ENCODE measurements around the gene RPS18.

RPS18 gene

DNA sequence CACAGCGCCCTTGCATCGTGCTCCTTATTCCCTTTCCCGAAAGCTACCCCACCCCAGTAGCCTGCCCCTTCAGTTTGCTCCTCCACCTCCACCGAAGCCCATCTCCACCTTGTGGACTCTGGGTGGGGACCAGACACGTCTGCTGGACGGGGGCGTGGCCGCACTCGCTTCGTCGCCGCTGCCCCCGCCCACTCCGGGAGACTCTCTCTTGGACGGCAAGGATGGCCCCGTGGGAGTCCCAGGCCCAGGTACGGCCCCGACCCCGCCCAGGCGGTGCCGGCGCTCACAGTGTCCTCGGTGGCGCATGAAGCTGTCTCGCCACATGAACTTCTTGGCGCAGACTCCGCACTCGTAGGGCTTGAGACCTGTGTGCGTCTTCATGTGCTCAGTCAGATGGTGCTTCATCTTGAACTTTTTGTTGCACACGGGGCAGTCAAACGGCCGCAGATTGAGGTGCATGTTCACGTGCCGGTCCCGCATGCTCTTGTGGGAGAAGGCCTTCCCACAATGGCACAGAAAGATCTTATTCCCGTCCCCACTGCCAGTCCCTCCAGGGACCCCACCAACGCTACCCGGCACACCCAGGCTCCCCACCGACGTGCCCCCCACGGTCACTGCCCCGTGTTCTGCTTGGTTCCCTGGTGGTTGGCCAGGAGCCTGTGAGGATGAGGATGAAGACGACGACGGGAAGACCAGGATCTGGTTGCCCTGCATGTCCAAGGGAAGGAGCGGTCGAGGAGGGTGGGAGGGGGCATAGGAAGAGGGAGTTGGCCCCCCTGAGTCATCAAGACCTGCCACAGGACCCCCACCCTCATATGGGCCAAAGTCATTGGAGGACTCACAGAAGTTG lies 43.3 kb downstream of the RPS18 start:
- DNase-seq (ENCODE audit: low read depth) = no peak

DNA sequence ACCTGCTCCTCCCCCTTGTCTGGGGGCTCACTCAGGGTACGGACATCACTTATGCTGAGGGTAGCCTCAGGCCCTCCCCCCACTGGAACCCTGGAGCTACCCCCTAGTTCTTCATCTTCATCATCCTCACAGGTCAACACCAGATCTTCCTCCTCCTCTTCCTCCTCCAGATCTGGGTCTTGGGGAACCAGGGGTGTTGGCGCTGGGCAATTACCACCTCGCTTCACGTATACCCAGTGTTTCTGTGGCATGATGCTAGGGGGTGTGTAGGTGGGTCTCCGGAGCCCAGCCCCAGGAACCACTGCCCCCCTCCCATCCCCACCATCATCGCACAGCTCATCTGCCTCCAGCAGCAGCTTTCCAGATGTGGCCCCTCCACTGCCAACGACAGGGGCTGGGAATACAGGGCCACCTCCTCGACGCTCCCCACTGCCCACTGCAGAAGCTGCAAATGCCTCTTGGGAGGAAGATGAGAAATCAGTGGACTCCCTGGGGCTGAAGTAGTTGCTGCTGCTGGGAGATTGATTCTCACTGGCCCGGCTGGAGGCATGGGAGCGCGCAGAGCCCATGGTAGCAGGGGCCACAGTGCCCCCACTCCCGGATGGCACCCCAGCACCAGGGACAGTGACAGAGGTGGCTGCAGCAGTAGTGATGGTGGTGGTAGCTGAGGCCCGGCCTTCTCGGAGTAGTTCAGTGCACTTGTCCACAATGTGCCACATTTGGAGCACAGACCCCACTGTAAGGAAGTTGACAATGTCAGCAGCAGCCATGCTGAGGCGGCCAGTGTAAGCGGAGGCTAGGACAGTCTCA lies 44.1 kb downstream of the RPS18 start:
- DNase-seq (ENCODE audit: low read depth) = no peak

DNA sequence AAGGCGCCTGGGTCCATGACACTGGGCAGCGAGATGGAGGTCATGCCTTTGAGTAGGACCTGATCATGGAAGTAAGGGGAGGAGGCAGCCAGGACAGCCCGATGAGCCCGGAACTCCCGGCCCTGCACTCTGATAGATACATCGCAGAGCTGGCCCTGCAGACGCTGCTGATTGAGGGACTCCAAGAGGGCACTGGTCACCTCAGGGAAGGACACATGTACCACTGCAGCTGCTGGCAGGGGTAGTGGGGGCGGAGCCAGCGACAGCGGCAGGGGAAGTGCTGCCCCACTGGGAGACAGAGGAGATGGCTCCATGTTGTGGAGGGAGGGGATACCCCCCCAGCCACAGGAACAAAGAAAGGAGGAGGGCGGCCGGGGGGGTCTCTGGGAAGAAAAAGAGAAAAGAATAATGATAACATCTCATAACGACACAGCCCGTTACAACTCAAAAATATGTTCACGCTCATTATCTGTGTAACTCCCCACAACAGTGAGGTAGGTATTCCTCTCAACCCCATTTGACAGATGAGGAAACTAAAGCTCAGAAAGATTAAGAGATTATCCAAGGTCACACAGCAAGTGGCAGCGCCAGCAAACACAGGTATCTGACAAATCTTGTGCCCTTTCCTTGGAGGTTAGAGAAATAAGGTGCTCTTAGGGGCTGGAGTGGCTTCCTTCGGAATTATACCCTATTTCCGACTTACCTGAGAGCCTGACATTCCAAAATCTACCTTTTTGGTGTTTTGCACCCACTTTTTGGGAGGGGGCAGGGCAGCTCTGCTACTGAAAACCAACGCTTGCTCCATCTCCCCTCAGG lies 44.9 kb downstream of the RPS18 start:
- no peak for DNase-seq (ENCODE audit: low read depth)

DNA sequence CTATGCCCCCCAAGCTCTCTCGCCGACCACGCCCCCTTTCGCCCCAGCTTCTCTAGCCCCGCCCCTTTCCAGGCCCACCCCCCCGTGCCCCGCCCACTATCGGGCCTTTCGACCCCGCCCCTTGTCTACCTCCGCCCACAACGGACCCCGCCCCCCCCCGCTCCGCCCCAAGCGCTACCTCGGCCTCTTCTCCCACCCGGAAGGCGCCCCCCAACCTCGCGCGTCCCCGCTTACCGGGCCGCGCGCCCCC lies 45.5 kb downstream of the RPS18 start:
- no peak for DNase-seq (ENCODE audit: low read depth)

DNA sequence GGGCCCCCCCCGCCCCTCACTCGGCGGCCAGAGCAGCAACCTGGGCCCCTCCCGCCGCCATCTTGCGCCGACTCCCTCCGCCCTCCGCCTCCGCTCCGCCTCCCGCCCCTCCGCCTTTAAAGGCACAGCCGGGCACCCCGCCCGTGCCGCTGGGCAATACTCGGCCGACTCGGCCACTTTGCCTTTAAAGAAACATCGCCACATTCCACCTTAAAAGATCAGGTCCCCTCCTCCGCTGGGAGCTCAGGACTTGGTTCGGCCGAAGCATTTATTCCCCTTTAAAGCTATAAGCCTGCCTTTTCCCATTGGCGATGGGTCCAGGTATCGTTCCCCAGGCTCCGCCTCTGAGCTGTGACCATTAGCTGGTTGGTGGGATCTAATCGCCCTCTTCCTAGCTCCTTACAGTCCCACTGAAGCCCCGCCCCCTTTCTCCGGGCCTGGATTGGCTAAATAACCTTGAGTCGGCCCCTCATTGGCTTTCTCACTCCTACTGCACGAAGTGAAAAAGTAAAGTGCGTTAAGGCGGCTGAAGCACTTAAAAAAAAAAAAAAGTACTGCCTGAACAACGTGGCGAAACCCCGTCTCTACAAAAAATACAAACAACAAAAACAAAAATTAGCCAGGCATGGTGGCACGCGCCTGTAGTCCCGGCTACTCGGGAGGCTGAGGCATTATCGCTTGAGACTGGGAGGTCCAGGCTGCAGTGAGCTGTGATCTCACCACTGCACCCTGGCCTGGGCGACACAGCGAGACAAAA lies 46.0 kb downstream of the RPS18 start, which contains the start of gene ZBTB22:
ZBTB22 (minus strand) TSS at position 76 of the 757 bp plus-strand sequence. CDS start 828 bp downstream, outside the sequence.
- DNase-seq (ENCODE audit: low read depth) = peak; percentile 94

DNA sequence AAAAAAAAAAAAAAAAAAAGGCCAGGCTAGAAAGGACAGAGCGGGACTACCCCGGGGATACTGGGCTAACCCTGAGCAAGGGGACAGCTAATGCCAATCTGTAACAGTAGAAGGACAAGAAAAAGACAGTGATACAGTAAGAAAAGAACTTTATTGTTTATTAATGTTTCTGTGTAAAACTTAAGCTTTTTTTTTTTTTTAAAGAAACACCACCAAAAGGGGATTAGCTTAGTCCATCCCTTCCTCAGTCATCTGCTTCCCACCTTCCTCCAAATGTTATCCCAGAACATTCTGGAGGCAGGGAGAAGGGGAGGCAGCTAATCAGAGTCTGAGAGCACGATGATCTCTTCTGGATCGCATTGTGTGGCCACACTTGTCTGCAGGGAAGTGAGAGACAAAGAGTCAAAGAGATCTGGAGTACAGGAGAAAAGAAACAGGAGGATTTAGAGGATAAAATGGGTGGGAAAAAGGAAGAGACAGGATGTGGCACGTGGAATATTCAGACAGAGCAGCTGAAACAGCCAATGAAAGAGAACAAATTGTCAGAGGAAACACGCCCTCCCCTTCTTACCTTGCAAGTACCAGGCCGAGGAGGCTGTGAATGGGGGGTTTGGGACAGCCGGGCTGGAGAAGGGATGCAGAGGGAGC lies 46.7 kb downstream of the RPS18 start:
- DNase-seq (ENCODE audit: low read depth) = no peak

DNA sequence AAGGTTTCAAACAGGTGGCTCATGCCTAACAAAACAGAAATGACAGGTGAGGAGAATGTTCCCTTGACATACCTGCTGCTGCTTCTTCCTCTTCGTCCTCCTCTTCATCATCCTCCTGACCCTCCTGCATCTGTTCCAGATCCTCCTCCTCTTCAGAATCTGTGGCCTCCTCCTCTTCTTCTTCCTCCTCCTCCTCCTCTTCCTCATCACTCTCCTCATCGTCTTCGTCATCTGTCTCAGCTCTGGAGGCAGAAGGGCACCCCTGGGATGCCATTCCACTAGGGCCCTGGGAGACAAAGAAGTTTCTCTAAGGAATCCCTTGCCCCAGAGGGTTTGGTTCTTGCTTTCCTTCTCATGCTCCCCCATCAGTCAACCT lies 48.1 kb downstream of the RPS18 start:
- no peak for DNase-seq (ENCODE audit: low read depth)

DNA sequence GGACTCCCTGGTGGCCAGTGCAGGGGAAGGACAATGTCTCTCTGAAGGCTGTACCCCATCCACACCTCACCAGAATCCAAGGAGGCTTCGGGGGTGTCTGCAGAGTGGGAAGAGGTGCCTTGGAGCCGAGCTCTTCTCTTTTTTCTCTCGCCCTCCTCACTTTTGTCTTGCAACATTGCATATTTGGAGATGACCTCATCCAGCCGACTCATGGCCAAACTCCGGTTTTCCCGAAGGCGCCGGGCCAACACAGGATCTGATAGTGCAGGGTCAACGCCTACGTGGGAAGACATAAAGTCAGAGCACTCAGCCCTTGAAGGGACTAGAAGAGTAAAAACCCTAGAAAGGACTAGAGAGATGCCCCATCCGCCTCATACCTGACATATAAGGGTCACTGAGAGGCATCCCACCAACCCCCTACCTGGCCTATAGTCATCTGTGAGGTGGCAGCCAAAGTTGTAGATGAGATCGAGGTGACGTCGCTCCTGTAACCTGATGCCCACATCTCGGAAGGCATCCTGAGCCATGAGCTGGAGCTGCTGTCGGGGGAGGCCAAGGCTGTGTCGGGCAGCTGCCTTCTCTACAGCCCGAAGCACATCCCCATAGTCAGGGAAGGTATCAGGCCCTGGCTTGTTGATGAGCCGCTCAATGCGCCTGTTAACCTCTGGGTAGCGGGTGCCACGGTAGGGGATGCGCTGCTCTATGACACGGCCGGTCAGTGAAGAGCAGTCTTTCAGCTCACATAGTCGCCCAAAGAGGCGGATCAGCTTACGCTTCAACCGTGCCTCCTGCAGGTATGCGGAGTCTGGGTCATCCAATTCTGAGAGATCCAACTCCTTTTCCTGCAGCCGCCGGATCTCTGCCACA lies 48.7 kb downstream of the RPS18 start:
- DNase-seq (ENCODE audit: low read depth) = no peak

DNA sequence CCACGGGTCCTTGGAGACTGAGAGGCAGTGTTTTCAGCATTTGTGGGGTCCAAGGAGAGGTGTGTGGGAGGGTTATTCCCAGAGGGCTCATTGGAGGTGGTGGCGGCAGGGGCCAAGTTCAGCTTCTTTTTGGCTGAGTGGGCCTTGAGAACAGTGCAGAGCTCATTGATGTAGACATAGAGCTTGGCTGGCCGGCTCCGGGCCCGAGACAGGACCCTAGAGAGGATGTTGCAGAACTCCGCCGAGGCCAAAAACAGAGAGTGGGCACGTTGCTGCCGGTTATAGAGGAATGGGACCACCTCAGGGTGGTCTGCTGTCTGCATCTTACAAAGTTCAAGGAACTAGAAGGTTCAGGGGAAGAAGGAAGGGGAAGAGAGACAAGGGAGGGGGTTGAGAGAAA lies 49.4 kb downstream of the RPS18 start:
- no peak for DNase-seq (ENCODE audit: low read depth)

DNA sequence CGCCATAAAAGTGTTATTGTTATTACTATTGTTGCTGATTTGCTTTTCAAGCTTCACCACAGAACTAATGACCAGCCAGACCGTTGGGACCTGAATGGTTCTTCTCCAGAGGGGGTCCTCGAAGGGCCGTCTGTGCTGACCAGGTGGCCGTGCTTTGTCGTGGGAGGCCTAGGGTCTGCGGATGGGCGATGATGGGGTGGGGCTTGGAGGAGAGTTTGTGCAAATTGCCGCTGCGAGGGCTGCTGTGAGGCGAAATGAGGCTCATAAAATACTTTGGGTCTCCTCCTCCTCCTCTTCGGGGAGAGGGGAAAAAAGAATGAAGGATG lies 51.7 kb downstream of the RPS18 start:
- DNase-seq (ENCODE audit: low read depth) = no peak

GRCh38 chr6:33324125-33324524 lies 52.2 kb downstream of the RPS18 start:
- no peak for DNase-seq (ENCODE audit: low read depth)

All from stimulated activated CD8-positive, alpha-beta memory T cell treated with anti-CD3 and anti-CD28 coated beads, Interleukin-4, amount 100 ng/mL, for 24 hours (primary cell).